K562 (cell line): ENCODE results near the gene INPP5D. TPM values are rescaled to one million over a fixed set of nuclear protein-coding genes. Genes with fewer than 3 reads are reported as not detected.

Experiments
- BHLHE40 ChIP-seq: IDR thresholded peaks from 2 replicates; pipeline ENCODE4 v1.6.1; 2011; ENCODE audit warnings: low read length, improper control_type of control experiment
- HSF4 ChIP-seq: fragments of 250-450 bp; sonication (Bioruptor Pico); IDR thresholded peaks from 2 replicates; pipeline ENCODE4 v2.1.2; 2022; ENCODE audit warnings: mild to moderate bottlenecking, moderate library complexity, borderline replicate concordance
- MYNN ChIP-seq, 2 experiments: sonication (generic); formaldehyde crosslinking in 1 of 2; IDR thresholded peaks; 2 replicates each; pipeline versions ENCODE4 v1.5.0 to v1.6.1; 2016 to 2020; ENCODE audit warnings: antibody characterized with exemption in 1 of 2, missing genetic modification reagents in 1 of 2
- RAD51 ChIP-seq: fragments of 450-650 bp; IDR thresholded peaks from 2 replicates; pipeline ENCODE4 v1.7.1; 2016; ENCODE audit warnings: low read depth, mild to moderate bottlenecking, borderline replicate concordance
- RBM39 ChIP-seq: fragments of 200-400 bp; formaldehyde crosslinking; optimal IDR thresholded peaks from 2 replicates; pipeline ENCODE3; 2018; ENCODE audit warnings: low read depth, low read length
- SMARCB1 ChIP-seq: IDR thresholded peaks from 2 replicates; pipeline ENCODE4 v1.6.1; 2011; ENCODE audit warnings: improper control_type of control experiment, low read depth; ENCODE audit not compliant: insufficient read length
- SP2 ChIP-seq: IDR thresholded peaks from 2 replicates; pipeline ENCODE4 v1.6.1; 2011; ENCODE audit warnings: mild to moderate bottlenecking, low read depth, low read length, moderate library complexity; ENCODE audit not compliant: poor library complexity, severe bottlenecking; ENCODE audit errors: extremely low read depth
- TRIM28 ChIP-seq: fragments of 450-650 bp; IDR thresholded peaks from 2 replicates; pipeline ENCODE4 v1.6.1; 2017
- YBX1 ChIP-seq: fragments of 450-650 bp; IDR thresholded peaks from 2 replicates; pipeline ENCODE4 v1.7.1; 2016; ENCODE audit warnings: mild to moderate bottlenecking
- ZNF398 ChIP-seq: fragments of 250-450 bp; sonication (Bioruptor Pico); IDR thresholded peaks from 2 replicates; pipeline ENCODE4 v1.8.0; 2021; ENCODE audit warnings: moderate library complexity, mild to moderate bottlenecking, inconsistent platforms
- polyA plus RNA-seq, 8 experiments: library from polyadenylated mRNA; depleted of rRNA in 4 of 8; stranded (reverse) in 5 of 8; unstranded in 3 of 8; fragments of >200 nt; fragmentation: Nextera tagmentation in 2 of 8; fragmentation: Illumina TruSeq in 1 of 8; extraction: Ambion mirVana in 2 of 8; extraction: Trizol in 1 of 8; gene quantifications; 2 replicates each; pipeline versions ENCODE4 v1.2.1 to v1.2.3, GENCODE V29; 2011 to 2014; ENCODE audit warnings: inconsistent platforms in 1 of 8, missing spikeins in 1 of 8
- total RNA-seq, 7 experiments: library from RNA; depleted of rRNA in 6 of 7; stranded (reverse); fragments of >200 nt in 6 of 7; fragmentation: Illumina TruSeq in 2 of 7; extraction: Trizol in 2 of 7; gene quantifications; 2 replicates each; pipeline versions ENCODE4 v1.2.1 to v1.2.3, GENCODE V29; 2011 to 2021; ENCODE audit warnings: low replicate concordance in 1 of 7
- TF ChIP-seq, protein P1 (sequence below): fragments of 250-450 bp; sonication (Bioruptor Pico); IDR thresholded peaks from 2 replicates; pipeline ENCODE4 v1.5.0; 2022; ENCODE audit warnings: mild to moderate bottlenecking
- TF ChIP-seq, protein P2 (sequence below), 2 experiments: fragments of 200-800 bp in 1 of 2; sonication (Bioruptor generic) in 1 of 2; sonication (generic) in 1 of 2; formaldehyde crosslinking in 1 of 2; IDR thresholded peaks in 1 of 2; conservative IDR thresholded peaks in 1 of 2; 2 replicates each; pipeline versions ENCODE4 v1.5.0 to v1.6.1; 2016 to 2020; ENCODE audit warnings: missing compliant biosample characterization in 1 of 2, missing genetic modification characterization in 1 of 2, missing genetic modification reagents in 1 of 2
- TF ChIP-seq, protein P3 (sequence below): fragments of 450-650 bp; IDR thresholded peaks from 2 replicates; pipeline ENCODE4 v1.6.1; 2018; ENCODE audit warnings: mild to moderate bottlenecking, low read depth; ENCODE audit not compliant: partially characterized antibody
- TF ChIP-seq, protein P4 (sequence below): sonication (generic); formaldehyde crosslinking; IDR thresholded peaks from 2 replicates; pipeline ENCODE4 v1.9.0; 2022; ENCODE audit warnings: mild to moderate bottlenecking, missing genetic modification reagents

INPP5D gene
- total and polyA plus RNA-seq, 9 of the 15 experiments (the other 6 are each of a cell fraction or from before 2014, with no cell fraction given), result 0.55 to 6.2 (median 2.2) TPM

DNA sequence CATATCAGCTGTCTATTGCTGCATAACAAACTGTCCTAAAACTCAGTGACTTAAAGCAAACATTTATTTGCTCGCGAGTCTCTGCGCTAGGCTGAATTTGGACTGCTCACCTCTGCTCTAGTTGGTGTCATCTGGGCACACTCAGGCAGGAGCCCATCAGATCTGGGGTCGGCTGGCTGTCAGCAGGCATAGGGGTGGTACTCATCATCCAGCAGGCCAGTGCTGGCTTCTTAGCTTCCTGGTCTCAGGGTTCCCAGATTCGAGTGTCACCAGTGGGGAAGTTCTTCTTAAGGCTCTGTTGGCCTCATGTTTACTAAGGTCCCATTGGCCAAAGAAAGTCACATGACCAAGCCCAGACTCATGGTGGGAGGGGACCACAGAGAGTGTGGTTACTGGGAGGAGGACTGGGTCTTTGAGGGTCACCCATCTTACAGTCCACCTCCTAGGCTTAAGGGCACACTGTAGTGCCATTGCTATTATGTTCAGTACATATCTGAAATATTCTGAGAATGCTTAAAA, 119.8 kb downstream of the INPP5D start (continued):
- TF ChIP-seq, protein P1, sequence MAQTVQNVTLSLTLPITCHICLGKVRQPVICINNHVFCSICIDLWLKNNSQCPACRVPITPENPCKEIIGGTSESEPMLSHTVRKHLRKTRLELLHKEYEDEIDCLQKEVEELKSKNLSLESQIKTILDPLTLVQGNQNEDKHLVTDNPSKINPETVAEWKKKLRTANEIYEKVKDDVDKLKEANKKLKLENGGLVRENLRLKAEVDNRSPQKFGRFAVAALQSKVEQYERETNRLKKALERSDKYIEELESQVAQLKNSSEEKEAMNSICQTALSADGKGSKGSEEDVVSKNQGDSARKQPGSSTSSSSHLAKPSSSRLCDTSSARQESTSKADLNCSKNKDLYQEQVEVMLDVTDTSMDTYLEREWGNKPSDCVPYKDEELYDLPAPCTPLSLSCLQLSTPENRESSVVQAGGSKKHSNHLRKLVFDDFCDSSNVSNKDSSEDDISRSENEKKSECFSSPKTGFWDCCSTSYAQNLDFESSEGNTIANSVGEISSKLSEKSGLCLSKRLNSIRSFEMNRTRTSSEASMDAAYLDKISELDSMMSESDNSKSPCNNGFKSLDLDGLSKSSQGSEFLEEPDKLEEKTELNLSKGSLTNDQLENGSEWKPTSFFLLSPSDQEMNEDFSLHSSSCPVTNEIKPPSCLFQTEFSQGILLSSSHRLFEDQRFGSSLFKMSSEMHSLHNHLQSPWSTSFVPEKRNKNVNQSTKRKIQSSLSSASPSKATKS (CRISPR knock-in tag), result no peak
- TF ChIP-seq TRIM28 (no peak), MYNN (IDR thresholded peaks at IDR 0.05) (no peak), MYNN (CRISPR knock-in tag; IDR thresholded peaks at IDR 0.05) (no peak), BHLHE40 (no peak), ZNF398 (no peak), RBM39 (no peak), SP2 (no peak), HSF4 (no peak), YBX1 (no peak), SMARCB1 (no peak), RAD51 (peak; percentile 93)
- TF ChIP-seq, protein P2, sequence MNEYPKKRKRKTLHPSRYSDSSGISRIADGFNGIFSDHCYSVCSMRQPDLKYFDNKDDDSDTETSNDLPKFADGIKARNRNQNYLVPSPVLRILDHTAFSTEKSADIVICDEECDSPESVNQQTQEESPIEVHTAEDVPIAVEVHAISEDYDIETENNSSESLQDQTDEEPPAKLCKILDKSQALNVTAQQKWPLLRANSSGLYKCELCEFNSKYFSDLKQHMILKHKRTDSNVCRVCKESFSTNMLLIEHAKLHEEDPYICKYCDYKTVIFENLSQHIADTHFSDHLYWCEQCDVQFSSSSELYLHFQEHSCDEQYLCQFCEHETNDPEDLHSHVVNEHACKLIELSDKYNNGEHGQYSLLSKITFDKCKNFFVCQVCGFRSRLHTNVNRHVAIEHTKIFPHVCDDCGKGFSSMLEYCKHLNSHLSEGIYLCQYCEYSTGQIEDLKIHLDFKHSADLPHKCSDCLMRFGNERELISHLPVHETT (CRISPR knock-in tag; conservative IDR thresholded peaks at IDR 0.05 in 1 of 2, IDR thresholded peaks at IDR 0.05 in 1 of 2), result 0 out of 4 replicates have a peak, but pooled peaks of 1 of the 2 experiments have one; percentile 55
- TF ChIP-seq, protein P3, sequence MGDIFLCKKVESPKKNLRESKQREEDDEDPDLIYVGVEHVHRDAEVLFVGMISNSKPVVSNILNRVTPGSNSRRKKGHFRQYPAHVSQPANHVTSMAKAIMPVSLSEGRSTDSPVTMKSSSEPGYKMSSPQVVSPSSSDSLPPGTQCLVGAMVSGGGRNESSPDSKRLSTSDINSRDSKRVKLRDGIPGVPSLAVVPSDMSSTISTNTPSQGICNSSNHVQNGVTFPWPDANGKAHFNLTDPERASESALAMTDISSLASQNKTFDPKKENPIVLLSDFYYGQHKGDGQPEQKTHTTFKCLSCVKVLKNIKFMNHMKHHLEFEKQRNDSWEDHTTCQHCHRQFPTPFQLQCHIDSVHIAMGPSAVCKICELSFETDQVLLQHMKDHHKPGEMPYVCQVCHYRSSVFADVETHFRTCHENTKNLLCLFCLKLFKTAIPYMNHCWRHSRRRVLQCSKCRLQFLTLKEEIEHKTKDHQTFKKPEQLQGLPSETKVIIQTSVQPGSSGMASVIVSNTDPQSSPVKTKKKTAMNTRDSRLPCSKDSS, result no peak
- TF ChIP-seq, protein P4, sequence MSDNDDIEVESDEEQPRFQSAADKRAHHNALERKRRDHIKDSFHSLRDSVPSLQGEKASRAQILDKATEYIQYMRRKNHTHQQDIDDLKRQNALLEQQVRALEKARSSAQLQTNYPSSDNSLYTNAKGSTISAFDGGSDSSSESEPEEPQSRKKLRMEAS (CRISPR knock-in tag), result 0 out of 2 replicates have a peak, but pooled peaks have one; percentile 18
